GM12892 (cell line): Measurements from ENCODE around the gene ZNF888.

Experiments
- POLR2A ChIP-seq: IDR thresholded peaks from 2 replicates; pipeline ENCODE4 v1.6.1; 2011; ENCODE audit warnings: low read depth, low read length, control low read depth
- POLR2AphosphoS5 ChIP-seq: IDR thresholded peaks from 2 replicates; pipeline ENCODE4 v1.6.1; 2011; ENCODE audit warnings: low read depth, low read length, control low read depth
- TAF1 ChIP-seq: IDR thresholded peaks from 2 replicates; pipeline ENCODE4 v1.6.1; 2011; ENCODE audit warnings: low read depth, mild to moderate bottlenecking, control low read depth, low read length, borderline replicate concordance

DNA sequence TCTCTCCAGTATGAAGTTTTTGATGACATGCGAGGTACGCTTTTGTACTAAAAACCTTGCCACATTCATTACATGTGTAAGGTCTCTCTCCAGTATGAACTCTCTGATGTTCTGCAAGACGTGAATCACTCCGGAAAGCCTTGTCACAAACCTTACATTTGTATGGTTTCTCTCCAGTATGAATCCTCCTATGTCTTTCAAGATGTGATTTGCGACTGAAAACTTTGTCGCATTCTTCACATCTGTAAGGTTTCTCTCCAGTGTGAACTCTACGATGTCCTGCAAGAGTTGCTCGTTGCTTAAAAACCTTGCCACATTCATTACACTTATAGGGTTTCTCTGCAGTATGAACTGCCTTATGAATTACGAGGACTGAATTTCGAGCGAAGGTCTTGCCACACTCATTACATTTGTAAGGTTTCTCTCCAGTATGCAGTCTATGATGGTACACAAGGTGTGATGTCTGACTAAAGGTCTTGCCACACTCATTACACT lies 42.3 kb downstream of the ZNF888 start:
- TF ChIP-seq POLR2A, result no peak
- no peak for TF ChIP-seq POLR2AphosphoS5
- no peak for TF ChIP-seq TAF1
